Effector memory CD4-positive, alpha-beta T cell (primary cell): ENCODE data around the gene KCNA2.

ENCODE experiments used
- DNase-seq, 3 donors: peaks; one replicate each; pipeline ENCODE4 v3.0.0-alpha.2; 2020
- H3K27ac ChIP-seq: 2 replicates; pipeline ENCODE4 v1.7.0; 2013; ENCODE audit warnings: mild to moderate bottlenecking, low read length, moderate library complexity; ENCODE audit not compliant: insufficient read depth, poor library complexity, severe bottlenecking
- H3K27me3 ChIP-seq: replicated peaks from 2 replicates; pipeline ENCODE4 v1.7.0; 2013; ENCODE audit warnings: mild to moderate bottlenecking, low read length; ENCODE audit not compliant: insufficient read depth, control insufficient read depth, poor library complexity, severe bottlenecking
- H3K36me3 ChIP-seq: 2 replicates; pipeline ENCODE4 v1.7.0; 2013; ENCODE audit warnings: mild to moderate bottlenecking, low read length, moderate library complexity; ENCODE audit not compliant: control insufficient read depth, insufficient read depth
- H3K4me1 ChIP-seq: 2 replicates; pipeline ENCODE4 v1.7.0; 2013; ENCODE audit warnings: low read length, mild to moderate bottlenecking; ENCODE audit not compliant: control insufficient read depth, insufficient read depth, poor library complexity, severe bottlenecking
- H3K4me3 ChIP-seq: 2 replicates; pipeline ENCODE4 v1.7.0; 2013; ENCODE audit warnings: low read length, low read depth, mild to moderate bottlenecking; ENCODE audit not compliant: insufficient read depth, poor library complexity, severe bottlenecking
- H3K9me3 ChIP-seq: 2 replicates; pipeline ENCODE4 v1.7.0; 2013; ENCODE audit warnings: mild to moderate bottlenecking, low read length, moderate library complexity; ENCODE audit not compliant: control insufficient read depth

The KCNA2 gene

DNA sequence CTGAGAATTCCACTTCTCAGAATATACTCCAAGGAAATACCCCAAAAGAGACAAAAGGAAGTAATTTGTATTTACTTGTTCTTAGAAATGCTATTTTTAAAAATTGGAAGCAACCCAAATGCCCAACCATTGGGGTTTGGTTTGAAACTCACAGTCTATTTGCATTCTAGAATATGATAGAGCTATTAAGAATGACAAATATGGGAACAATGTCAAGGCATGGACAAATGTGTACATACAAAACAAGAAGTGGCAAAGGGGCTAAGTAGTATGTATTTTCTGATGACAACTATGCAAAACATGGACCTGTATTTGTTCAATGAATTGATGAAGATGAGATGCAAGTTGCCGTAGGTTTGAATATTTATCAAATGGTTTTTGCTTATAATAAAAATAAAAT, 32.8 kb downstream of the KCNA2 start:
- Histone ChIP-seq H3K27ac (no peak overlapping the region), H3K27me3 (no peaks in the 10 kb centered on the region), H3K4me1 (no peaks in the 10 kb centered on the region), H3K9me3 (no peaks in the 10 kb centered on the region), H3K4me3 (no peak overlapping the region), H3K36me3 (no peaks in the 10 kb centered on the region)
- no peak for DNase-seq

DNA sequence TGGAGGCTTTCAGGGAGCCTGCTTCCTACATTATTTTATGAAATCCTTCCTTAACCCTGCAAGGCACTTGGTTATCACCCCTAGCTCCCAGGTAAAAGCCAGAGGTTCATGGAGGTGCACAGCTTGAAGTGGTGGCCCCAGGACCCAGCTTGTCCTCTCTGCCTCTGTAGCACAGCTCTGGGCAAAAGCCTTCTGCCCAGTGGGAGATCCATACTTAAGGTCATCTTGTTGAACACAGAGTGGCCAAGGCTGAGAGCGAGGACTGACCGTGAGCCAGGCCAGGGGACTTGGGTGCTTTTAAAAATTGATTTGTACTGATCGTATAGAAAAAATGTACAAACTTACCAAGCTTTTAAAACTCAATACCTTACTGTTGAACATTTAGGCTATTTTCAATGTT, 33.4 kb downstream of the KCNA2 start:
- Histone ChIP-seq H3K4me3 (no peak overlapping the region), H3K9me3 (no peaks in the 10 kb centered on the region), H3K4me1 (no peaks in the 10 kb centered on the region), H3K27ac (no peak overlapping the region), H3K36me3 (no peaks in the 10 kb centered on the region), H3K27me3 (no peaks in the 10 kb centered on the region)
- DNase-seq = no peak

- Histone ChIP-seq H3K36me3 (no peaks in the 10 kb centered on the region), H3K27ac (no peak overlapping the region), H3K9me3 (no peaks in the 10 kb centered on the region), H3K4me3 (no peak overlapping the region), H3K4me1 (no peaks in the 10 kb centered on the region), H3K27me3 (no peaks in the 10 kb centered on the region)
- no peak for DNase-seq
Measured at GRCh38 chr1:110570901-110571300, 35.3 kb downstream of the KCNA2 start.

DNA sequence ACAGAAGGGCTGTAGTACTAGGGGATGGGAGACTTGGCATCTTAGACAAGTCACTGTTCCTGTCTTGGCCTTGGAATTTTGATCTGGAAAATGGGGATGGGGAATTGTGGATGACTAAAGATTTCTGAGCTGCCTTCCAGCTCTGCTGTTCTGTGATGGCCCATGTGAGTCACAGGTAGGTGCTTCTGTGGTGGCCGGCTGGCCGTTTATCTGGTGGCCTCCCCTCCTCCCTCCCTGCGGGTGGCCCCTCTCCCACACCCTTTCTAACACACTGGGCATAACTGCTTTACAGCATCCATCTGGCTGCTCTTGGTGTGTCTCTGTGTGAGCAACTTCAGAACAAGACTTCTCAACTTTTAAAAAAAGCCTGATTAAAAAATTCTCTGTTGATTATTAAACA, 35.9 kb downstream of the KCNA2 start:
- Histone ChIP-seq H3K9me3 (no peaks in the 10 kb centered on the region), H3K4me1 (no peaks in the 10 kb centered on the region), H3K27ac (no peak overlapping the region), H3K36me3 (no peaks in the 10 kb centered on the region), H3K4me3 (no peak overlapping the region), H3K27me3 (no peaks in the 10 kb centered on the region)
- no peak for DNase-seq

- no peaks in the 10 kb centered on the region for H3K27me3 ChIP-seq
- no peaks in the 10 kb centered on the region for H3K9me3 ChIP-seq
- H3K27ac ChIP-seq = no peak overlapping the region
- no peaks in the 10 kb centered on the region for H3K36me3 ChIP-seq
- no peak for DNase-seq
- H3K4me3 ChIP-seq = no peak overlapping the region
- H3K4me1 ChIP-seq = no peaks in the 10 kb centered on the region
Measured at GRCh38 chr1:110566836-110567235, 39.3 kb downstream of the KCNA2 start.

- no peaks in the 10 kb centered on the region for H3K4me1 ChIP-seq
Measured at GRCh38 chr1:110565565-110565964, 40.6 kb downstream of the KCNA2 start.

GRCh38 chr1:110563089-110563488, 43.1 kb downstream of the KCNA2 start:
- Histone ChIP-seq H3K4me3 (no peak overlapping the region), H3K4me1 (no peaks in the 10 kb centered on the region), H3K36me3 (no peaks in the 10 kb centered on the region), H3K27ac (no peak overlapping the region), H3K27me3 (no peaks in the 10 kb centered on the region), H3K9me3 (no peaks in the 10 kb centered on the region)
- DNase-seq = no peak

More at GRCh38 chr1:110565565-110565964, 40.6 kb downstream of the KCNA2 start:
- Histone ChIP-seq H3K9me3 (no peaks in the 10 kb centered on the region), H3K36me3 (no peaks in the 10 kb centered on the region), H3K27ac (no peak overlapping the region), H3K4me3 (no peak overlapping the region), H3K27me3 (no peaks in the 10 kb centered on the region)
- DNase-seq = no peak

GRCh38 chr1:110561596-110561995, 44.6 kb downstream of the KCNA2 start:
- no peaks in the 10 kb centered on the region for H3K4me1 ChIP-seq
- no peak overlapping the region for H3K4me3 ChIP-seq
- no peak overlapping the region for H3K27ac ChIP-seq
- no peaks in the 10 kb centered on the region for H3K36me3 ChIP-seq
- no peak for DNase-seq
- no peaks in the 10 kb centered on the region for H3K9me3 ChIP-seq
- no peaks in the 10 kb centered on the region for H3K27me3 ChIP-seq

DNA sequence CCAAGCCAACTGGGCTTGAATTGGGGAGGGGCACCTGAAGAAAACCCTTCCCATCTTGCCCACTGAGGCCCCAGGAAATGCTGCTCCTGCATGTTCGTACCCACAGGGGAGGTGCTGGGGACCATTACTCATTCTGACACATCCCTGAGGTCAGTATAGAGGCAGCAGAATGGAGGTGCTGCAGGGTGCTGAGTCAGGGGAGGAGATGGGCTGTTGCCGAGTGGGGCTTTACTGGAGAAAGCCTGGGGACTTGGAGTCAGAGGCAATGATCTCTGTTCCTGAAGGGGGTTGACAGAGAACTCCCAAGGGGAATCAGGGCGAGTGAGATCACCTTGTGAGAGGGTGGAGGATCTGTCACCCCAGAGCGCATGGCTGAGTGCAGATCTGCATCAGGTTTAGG, 47.0 kb downstream of the KCNA2 start:
- H3K27ac ChIP-seq = no peak overlapping the region
- peaks cover 9% of the 10 kb centered on the region for H3K27me3 ChIP-seq
- H3K9me3 ChIP-seq = no peaks in the 10 kb centered on the region
- no peaks in the 10 kb centered on the region for H3K36me3 ChIP-seq
- no peaks in the 10 kb centered on the region for H3K4me1 ChIP-seq
- no peak overlapping the region for H3K4me3 ChIP-seq
- DNase-seq = no peak

- no peaks in the 10 kb centered on the region for H3K4me1 ChIP-seq
- DNase-seq = no peak
- no peak overlapping the region for H3K27ac ChIP-seq
- no peak overlapping the region for H3K4me3 ChIP-seq
- no peaks in the 10 kb centered on the region for H3K9me3 ChIP-seq
- peaks cover 12% of the 10 kb centered on the region for H3K27me3 ChIP-seq
- no peaks in the 10 kb centered on the region for H3K36me3 ChIP-seq
Measured at GRCh38 chr1:110557481-110557880, 48.7 kb downstream of the KCNA2 start.

GRCh38 chr1:110556471-110556807, 49.7 kb downstream of the KCNA2 start:
- Histone ChIP-seq H3K9me3 (no peaks in the 10 kb centered on the region), H3K4me1 (no peaks in the 10 kb centered on the region), H3K36me3 (no peaks in the 10 kb centered on the region), H3K27ac (no peak overlapping the region), H3K27me3 (peaks cover 16% of the 10 kb centered on the region), H3K4me3 (no peak overlapping the region)
- DNase-seq = no peak
